Epithelial cell of esophagus (primary cell): ENCODE results near the gene C22orf15.

Source experiments
- DNase-seq: peaks from one replicate; pipeline ENCODE4 v3.0.0; 2010; ENCODE audit warnings: low read depth
- H3K4me3 ChIP-seq: 2 replicates; pipeline ENCODE4 v1.5.1; 2011; ENCODE audit warnings: mild to moderate bottlenecking, low read length, control low read depth
- CTCF ChIP-seq: IDR thresholded peaks from 2 replicates; pipeline ENCODE4 v1.5.1; 2011; ENCODE audit warnings: low read depth, mild to moderate bottlenecking, low read length, control low read depth, inconsistent platforms; ENCODE audit not compliant: insufficient read depth; ENCODE audit errors: missing control alignments

The C22orf15 gene

GRCh38 chr22:23783265-23784150 lies 20.7 kb downstream of the C22orf15 start:
- no peak for DNase-seq
- no peak for TF ChIP-seq CTCF
- no peak overlapping the region for H3K4me3 ChIP-seq

GRCh38 chr22:23784215-23784732 lies 21.5 kb downstream of the C22orf15 start:
- TF ChIP-seq CTCF: no peak
- H3K4me3 ChIP-seq: no peak overlapping the region
- no peak for DNase-seq

GRCh38 chr22:23786261-23786710 lies 23.5 kb downstream of the C22orf15 start:
- TF ChIP-seq CTCF: no peak
- no peak for DNase-seq
- H3K4me3 ChIP-seq: peak overlapping the region; percentile 84

- peak within 1 kb of the TSS; percentile 84 for H3K4me3 ChIP-seq
- TF ChIP-seq CTCF: no peak
- DNase-seq: peak; percentile 89
Measured at GRCh38 chr22:23786752-23787599, 24.2 kb downstream of the C22orf15 start, which contains the start of gene SMARCB1. Gene SMARCB1 (plus strand): TSS chr22:23786966. CDS start chr22:23787170, 204 bp downstream.

DNA sequence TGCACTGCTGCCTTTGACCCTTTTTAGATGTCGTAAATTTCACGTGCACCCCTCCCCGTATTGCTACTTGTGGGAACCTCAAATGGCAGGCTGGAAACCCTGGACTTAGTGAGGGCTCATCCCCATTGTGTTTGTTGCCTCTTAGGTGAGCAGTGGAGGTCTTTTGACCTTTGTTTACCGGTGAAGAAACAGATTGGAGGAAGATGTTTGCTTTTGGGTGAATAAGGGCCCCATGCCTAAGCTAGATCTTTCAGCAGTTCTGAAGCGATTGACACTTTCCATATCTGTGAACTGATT lies 24.8 kb downstream of the C22orf15 start:
- DNase-seq: no peak
- H3K4me3 ChIP-seq: peak overlapping the region; percentile 84
- no peak for TF ChIP-seq CTCF

- DNase-seq: no peak
- TF ChIP-seq CTCF: no peak
Measured at GRCh38 chr22:23787910-23788309, 25.1 kb downstream of the C22orf15 start.

More at GRCh38 chr22:23787910-23788309, 25.1 kb downstream of the C22orf15 start:
- peak overlapping the region; percentile 84 for H3K4me3 ChIP-seq
